ENCODE results near the gene KIFBP.

KIFBP gene

DNA sequence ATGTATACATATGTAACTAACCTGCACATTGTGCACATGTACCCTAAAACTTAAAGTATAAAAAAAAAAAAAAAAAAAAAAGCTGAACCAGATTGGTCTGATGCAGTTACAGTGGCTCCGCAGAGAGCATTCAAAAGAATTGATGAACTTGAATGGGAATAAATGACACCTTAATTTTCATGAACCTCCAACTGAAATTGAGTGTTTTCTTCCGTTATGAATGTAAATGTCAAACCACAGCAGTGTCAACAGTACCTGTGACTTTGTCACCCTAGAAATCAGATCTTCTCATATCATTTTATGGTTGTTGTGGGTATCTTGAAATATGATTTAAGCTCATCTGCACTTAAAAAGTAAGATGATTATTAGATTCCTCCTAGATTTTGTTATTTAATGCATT lies 66.6 kb downstream of the KIFBP start:
- H3K9me3 ChIP-seq (ENCODE audit: control insufficient read depth, insufficient read depth, low read length): no peaks in the 10 kb centered on the region
- peaks cover 2% of the 10 kb centered on the region for H3K4me1 ChIP-seq (ENCODE audit: control insufficient read depth, insufficient read depth, low read length)
- H3K36me3 ChIP-seq (ENCODE audit: control insufficient read depth, insufficient read depth, low read length): no peaks in the 10 kb centered on the region
- no peak overlapping the region for H3K4me3 ChIP-seq (ENCODE audit: low read depth, low read length)
- no peak overlapping the region for H3K9ac ChIP-seq (ENCODE audit: low read depth, low read length)
- H3K27me3 ChIP-seq (ENCODE audit: control insufficient read depth, insufficient read depth, low read length): no peaks in the 10 kb centered on the region

DNA sequence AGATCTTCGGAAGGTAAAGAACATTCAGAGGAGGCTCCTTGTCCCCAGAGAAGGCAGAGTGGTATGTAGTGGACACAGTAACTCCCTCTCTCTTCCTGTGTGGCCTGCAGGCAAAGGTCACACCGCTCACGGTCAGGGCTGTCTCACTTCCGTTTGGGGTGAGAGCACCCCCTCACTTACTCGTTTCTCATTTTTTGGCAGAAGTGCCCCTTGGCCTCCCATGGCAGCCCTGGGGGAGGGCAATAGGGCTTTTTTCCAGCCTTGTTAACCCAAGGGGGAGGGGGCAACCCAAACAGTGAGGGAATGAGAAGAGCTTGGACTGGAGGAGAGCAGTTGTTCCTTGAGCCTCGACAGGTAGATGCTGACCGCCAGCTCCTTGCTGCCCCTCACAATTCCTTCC lies 67.5 kb downstream of the KIFBP start:
- Histone ChIP-seq H3K9me3 (ENCODE audit: control insufficient read depth, insufficient read depth, low read length) (no peaks in the 10 kb centered on the region), H3K9ac (ENCODE audit: low read depth, low read length) (no peak overlapping the region), H3K4me1 (ENCODE audit: control insufficient read depth, insufficient read depth, low read length) (peaks cover 2% of the 10 kb centered on the region), H3K27me3 (ENCODE audit: control insufficient read depth, insufficient read depth, low read length) (no peaks in the 10 kb centered on the region), H3K36me3 (ENCODE audit: control insufficient read depth, insufficient read depth, low read length) (no peaks in the 10 kb centered on the region), H3K4me3 (ENCODE audit: low read depth, low read length) (no peak overlapping the region)

DNA sequence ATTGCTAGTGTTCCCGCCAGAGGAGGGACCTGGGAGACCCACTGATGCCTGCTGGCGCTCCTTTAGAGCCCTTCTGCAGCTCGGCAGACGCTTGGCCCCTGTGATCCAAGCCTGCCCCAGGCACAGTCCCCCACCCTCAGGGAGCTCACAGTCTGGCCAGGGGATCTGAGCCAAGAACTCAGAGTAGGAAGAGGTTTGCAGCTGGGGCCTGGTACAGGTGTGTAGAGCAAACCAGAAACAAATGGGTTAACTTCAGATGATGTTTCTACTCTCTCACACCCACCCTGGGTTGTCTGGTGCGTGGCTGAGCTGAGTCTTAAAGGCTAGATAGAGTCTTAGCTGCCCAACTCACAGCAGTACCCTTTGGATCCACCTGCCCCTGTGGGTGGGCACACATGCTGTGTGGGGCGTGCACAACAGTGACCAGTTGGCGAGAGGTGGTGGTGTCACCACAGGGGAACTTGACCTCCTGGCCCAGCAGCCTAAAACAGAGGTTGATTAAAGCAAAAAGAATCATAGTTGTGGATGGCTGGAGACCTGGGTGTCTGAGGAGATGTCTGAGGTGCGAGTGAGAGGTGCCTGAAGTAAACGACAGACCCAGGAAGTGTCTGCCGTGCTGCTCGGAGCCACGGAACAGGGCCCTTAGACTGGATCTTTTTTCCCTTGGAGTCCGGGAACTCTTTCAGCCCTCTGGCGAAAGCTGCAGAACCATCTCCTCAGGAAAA lies 68.1 kb downstream of the KIFBP start:
- H3K4me3 ChIP-seq (ENCODE audit: low read depth, low read length): no peak overlapping the region
- no peaks in the 10 kb centered on the region for H3K27me3 ChIP-seq (ENCODE audit: control insufficient read depth, insufficient read depth, low read length)
- H3K9me3 ChIP-seq (ENCODE audit: control insufficient read depth, insufficient read depth, low read length): no peaks in the 10 kb centered on the region
- H3K9ac ChIP-seq (ENCODE audit: low read depth, low read length): no peak overlapping the region
- peaks cover 2% of the 10 kb centered on the region for H3K4me1 ChIP-seq (ENCODE audit: control insufficient read depth, insufficient read depth, low read length)
- H3K36me3 ChIP-seq (ENCODE audit: control insufficient read depth, insufficient read depth, low read length): no peaks in the 10 kb centered on the region

DNA sequence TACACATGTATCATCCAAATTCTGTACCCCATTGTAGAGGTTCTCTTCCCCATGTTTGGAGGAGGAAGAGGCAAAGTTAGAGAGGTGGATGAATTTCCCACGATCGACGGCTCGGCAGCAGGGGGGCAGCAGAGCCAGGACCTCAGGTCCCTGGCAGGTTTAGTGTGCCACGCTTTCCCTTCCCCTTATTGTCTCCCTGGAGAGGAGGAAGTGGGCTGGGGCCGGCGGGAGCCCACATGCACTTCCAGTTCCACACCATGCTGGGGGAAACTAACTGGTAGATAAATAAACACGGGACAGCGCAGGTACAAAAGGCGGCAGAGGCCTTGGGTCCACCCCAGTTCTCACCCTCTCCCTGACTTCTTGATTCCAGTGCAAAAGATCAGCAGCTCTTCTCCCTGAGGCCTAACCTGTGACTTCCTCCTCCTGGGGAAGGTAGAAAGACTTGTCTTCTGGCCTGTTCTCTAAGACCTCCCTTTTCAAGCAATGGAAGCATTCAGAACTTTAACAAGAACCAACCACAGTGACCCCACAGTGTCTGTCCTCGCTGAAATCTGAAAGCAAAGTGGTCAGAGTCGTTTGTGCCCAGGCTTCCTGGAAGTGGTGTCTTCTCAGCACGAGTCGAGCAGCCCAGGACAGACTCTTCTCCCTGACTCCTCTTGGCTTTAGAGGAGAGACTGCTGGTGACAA lies 68.8 kb downstream of the KIFBP start:
- Histone ChIP-seq H3K4me1 (ENCODE audit: control insufficient read depth, insufficient read depth, low read length) (peaks cover 2% of the 10 kb centered on the region), H3K36me3 (ENCODE audit: control insufficient read depth, insufficient read depth, low read length) (no peaks in the 10 kb centered on the region), H3K27me3 (ENCODE audit: control insufficient read depth, insufficient read depth, low read length) (no peaks in the 10 kb centered on the region), H3K9ac (ENCODE audit: low read depth, low read length) (no peak overlapping the region), H3K4me3 (ENCODE audit: low read depth, low read length) (no peak overlapping the region), H3K9me3 (ENCODE audit: control insufficient read depth, insufficient read depth, low read length) (no peaks in the 10 kb centered on the region)

- Histone ChIP-seq H3K9ac (ENCODE audit: low read depth, low read length) (no peak overlapping the region), H3K4me3 (ENCODE audit: low read depth, low read length) (no peak overlapping the region)
Measured at GRCh38 chr10:69057951-69058297, 69.3 kb downstream of the KIFBP start.

GRCh38 chr10:69060127-69060798 lies 71.7 kb downstream of the KIFBP start:
- H3K9me3 ChIP-seq (ENCODE audit: control insufficient read depth, insufficient read depth, low read length): no peaks in the 10 kb centered on the region
- H3K36me3 ChIP-seq (ENCODE audit: control insufficient read depth, insufficient read depth, low read length): no peaks in the 10 kb centered on the region
- no peak overlapping the region for H3K4me3 ChIP-seq (ENCODE audit: low read depth, low read length)
- no peaks in the 10 kb centered on the region for H3K27me3 ChIP-seq (ENCODE audit: control insufficient read depth, insufficient read depth, low read length)
- H3K9ac ChIP-seq (ENCODE audit: low read depth, low read length): no peak overlapping the region
- H3K4me1 ChIP-seq (ENCODE audit: control insufficient read depth, insufficient read depth, low read length): peaks cover 2% of the 10 kb centered on the region

More at GRCh38 chr10:69057951-69058297, 69.3 kb downstream of the KIFBP start:
- Histone ChIP-seq H3K9me3 (ENCODE audit: control insufficient read depth, insufficient read depth, low read length) (no peaks in the 10 kb centered on the region), H3K27me3 (ENCODE audit: control insufficient read depth, insufficient read depth, low read length) (no peaks in the 10 kb centered on the region), H3K4me1 (ENCODE audit: control insufficient read depth, insufficient read depth, low read length) (peaks cover 2% of the 10 kb centered on the region), H3K36me3 (ENCODE audit: control insufficient read depth, insufficient read depth, low read length) (no peaks in the 10 kb centered on the region)

DNA sequence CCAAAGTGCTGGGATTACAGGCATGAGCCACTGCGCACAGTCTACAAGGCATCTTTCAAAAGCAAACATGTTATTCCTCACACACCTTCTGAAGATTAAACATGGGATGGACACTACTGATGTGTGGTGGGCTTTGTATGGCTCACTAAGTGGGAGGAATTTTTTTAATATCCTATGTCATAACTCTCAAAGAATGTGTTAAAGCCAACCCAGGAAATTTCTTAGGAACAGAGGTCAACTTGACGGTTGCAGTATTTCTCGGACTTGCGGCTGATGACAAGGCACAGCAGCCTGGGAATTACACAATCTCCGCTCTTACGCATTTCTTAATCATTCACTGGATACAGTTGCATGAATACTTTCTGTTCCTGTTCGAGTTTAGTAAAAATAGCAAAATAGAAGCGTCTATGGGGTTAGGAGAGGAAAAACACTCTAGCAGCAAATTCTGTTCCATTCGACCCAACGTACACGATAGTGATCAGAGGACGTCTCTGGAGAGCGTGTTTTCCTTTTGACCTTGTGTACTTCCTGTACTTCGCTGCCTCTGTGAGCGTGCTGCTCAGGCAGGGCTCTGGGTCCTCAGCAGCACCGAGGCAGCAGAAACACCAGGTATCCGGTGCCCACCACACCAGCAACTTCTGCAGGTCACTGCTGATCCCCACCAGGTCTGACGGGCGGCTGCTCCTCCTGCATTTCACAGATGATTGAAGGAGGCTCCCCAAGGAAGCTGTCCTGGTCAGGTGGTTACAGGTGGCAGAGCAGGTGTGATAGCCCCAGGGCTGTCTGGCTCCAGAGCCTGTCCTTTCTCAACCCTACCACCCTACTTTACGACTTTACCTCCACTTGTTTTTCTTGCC lies 72.9 kb downstream of the KIFBP start:
- Histone ChIP-seq H3K9me3 (ENCODE audit: control insufficient read depth, insufficient read depth, low read length) (no peaks in the 10 kb centered on the region), H3K4me3 (ENCODE audit: low read depth, low read length) (no peak overlapping the region), H3K27me3 (ENCODE audit: control insufficient read depth, insufficient read depth, low read length) (no peaks in the 10 kb centered on the region), H3K9ac (ENCODE audit: low read depth, low read length) (no peak overlapping the region), H3K4me1 (ENCODE audit: control insufficient read depth, insufficient read depth, low read length) (peaks cover 2% of the 10 kb centered on the region), H3K36me3 (ENCODE audit: control insufficient read depth, insufficient read depth, low read length) (no peaks in the 10 kb centered on the region)

GRCh38 chr10:69062901-69063300 lies 74.3 kb downstream of the KIFBP start:
- no peak overlapping the region for H3K9ac ChIP-seq (ENCODE audit: low read depth, low read length)
- no peaks in the 10 kb centered on the region for H3K36me3 ChIP-seq (ENCODE audit: control insufficient read depth, insufficient read depth, low read length)
- no peaks in the 10 kb centered on the region for H3K27me3 ChIP-seq (ENCODE audit: control insufficient read depth, insufficient read depth, low read length)
- H3K4me1 ChIP-seq (ENCODE audit: control insufficient read depth, insufficient read depth, low read length): no peaks in the 10 kb centered on the region
- no peak overlapping the region for H3K4me3 ChIP-seq (ENCODE audit: low read depth, low read length)
- H3K9me3 ChIP-seq (ENCODE audit: control insufficient read depth, insufficient read depth, low read length): no peaks in the 10 kb centered on the region

GRCh38 chr10:69064762-69065328 lies 76.2 kb downstream of the KIFBP start:
- no peak overlapping the region for H3K9ac ChIP-seq (ENCODE audit: low read depth, low read length)
- H3K4me1 ChIP-seq (ENCODE audit: control insufficient read depth, insufficient read depth, low read length): no peaks in the 10 kb centered on the region

GRCh38 chr10:69065406-69066361 lies 77.1 kb downstream of the KIFBP start:
- H3K36me3 ChIP-seq (ENCODE audit: control insufficient read depth, insufficient read depth, low read length): no peaks in the 10 kb centered on the region
- H3K27me3 ChIP-seq (ENCODE audit: control insufficient read depth, insufficient read depth, low read length): no peaks in the 10 kb centered on the region
- no peaks in the 10 kb centered on the region for H3K9me3 ChIP-seq (ENCODE audit: control insufficient read depth, insufficient read depth, low read length)
- no peak overlapping the region for H3K4me3 ChIP-seq (ENCODE audit: low read depth, low read length)
- H3K4me1 ChIP-seq (ENCODE audit: control insufficient read depth, insufficient read depth, low read length): no peaks in the 10 kb centered on the region
- no peak overlapping the region for H3K9ac ChIP-seq (ENCODE audit: low read depth, low read length)

More at GRCh38 chr10:69064762-69065328, 76.2 kb downstream of the KIFBP start:
- Histone ChIP-seq H3K36me3 (ENCODE audit: control insufficient read depth, insufficient read depth, low read length) (no peaks in the 10 kb centered on the region), H3K9me3 (ENCODE audit: control insufficient read depth, insufficient read depth, low read length) (no peaks in the 10 kb centered on the region), H3K27me3 (ENCODE audit: control insufficient read depth, insufficient read depth, low read length) (no peaks in the 10 kb centered on the region), H3K4me3 (ENCODE audit: low read depth, low read length) (no peak overlapping the region)
